Esophagus squamous epithelium (tissue), 5 donors: ENCODE results near the gene UFSP1. TPM values are rescaled to one million over a fixed set of nuclear protein-coding genes. Genes with fewer than 3 reads are reported as not detected.
"Not testable (repeated sequence)": the region's sequence is repeated elsewhere in the genome, so short reads cannot be mapped to it uniquely, and the experiment has no call there.

Experiments used
- DNase-seq: peaks from one replicate; lab custom pipeline; 2025; lab: John Stamatoyannopoulos, UW
- H3K27ac ChIP-seq, 4 donors: fragments of 200-600 bp; sonication (generic); one replicate each; pipeline ENCODE4 v1.5.1; 2016 to 2019; ENCODE audit warnings: mild to moderate bottlenecking in 1 of 4
- H3K27me3 ChIP-seq, 4 donors: fragments of 200-600 bp; sonication (generic); 1 replicate in 3 of 4; 2 replicates in 1 of 4; pipeline versions ENCODE4 v1.5.1 to v1.6.0; 2017 to 2021; ENCODE audit warnings: antibody characterized with exemption in 1 of 4
- H3K36me3 ChIP-seq, 3 donors: fragments of 200-600 bp; sonication (generic); one replicate each; pipeline ENCODE4 v1.5.1; 2016 to 2019
- H3K4me1 ChIP-seq, 3 donors: fragments of 200-600 bp; sonication (generic); one replicate each; pipeline ENCODE4 v1.5.1; 2017 to 2019
- H3K4me3 ChIP-seq, 4 donors: fragments of 200-600 bp; sonication (generic); 1 replicate in 3 of 4; 2 replicates in 1 of 4; pipeline ENCODE4 v1.5.1; 2016 to 2019; ENCODE audit warnings: mild to moderate bottlenecking in 2 of 4, moderate library complexity in 1 of 4
- H3K9me3 ChIP-seq, 3 donors: fragments of 200-600 bp; sonication (generic); one replicate each; pipeline ENCODE4 v1.5.1; 2016 to 2019
- CTCF ChIP-seq, 6 experiments: fragments of 450-650 bp in 4 of 6; fragments of 200-600 bp in 2 of 6; sonication (generic) in 2 of 6; IDR thresholded peaks; one replicate each; pipeline ENCODE4 v1.5.1; 2016 to 2019; ENCODE audit warnings: antibody characterized with exemption in 6 of 6, mild to moderate bottlenecking in 4 of 6, moderate library complexity in 4 of 6
- POLR2A ChIP-seq, 4 donors: fragments of 450-650 bp; IDR thresholded peaks; one replicate each; pipeline ENCODE4 v1.6.1; 2017; ENCODE audit warnings: antibody characterized with exemption in 4 of 4, mild to moderate bottlenecking in 4 of 4, moderate library complexity in 3 of 4
- WGBS, 2 donors: methylation state at CpG; one replicate each; pipeline ENCODE4 v1.1.5; 2018; 5-methylcytosine and 5-hydroxymethylcytosine counted together
- intact Hi-C: fragments of 100-400 bp; cut with DNase I; formaldehyde crosslinking; loops from one replicate; pipeline ENCODE4 v1.15.0; 2022
- total RNA-seq, 4 donors: library from RNA; depleted of rRNA; stranded (reverse); fragments of >200 nt; gene quantifications; one replicate each; pipeline ENCODE4 v1.1.0, GENCODE V29; 2016
- donor health status: DM: yes; HTN: yes; CAD: no.

Gene UFSP1
- total RNA-seq, 4 donors from 2014 or later, result 1.3 to 8.4 (median 5.5) TPM

DNA sequence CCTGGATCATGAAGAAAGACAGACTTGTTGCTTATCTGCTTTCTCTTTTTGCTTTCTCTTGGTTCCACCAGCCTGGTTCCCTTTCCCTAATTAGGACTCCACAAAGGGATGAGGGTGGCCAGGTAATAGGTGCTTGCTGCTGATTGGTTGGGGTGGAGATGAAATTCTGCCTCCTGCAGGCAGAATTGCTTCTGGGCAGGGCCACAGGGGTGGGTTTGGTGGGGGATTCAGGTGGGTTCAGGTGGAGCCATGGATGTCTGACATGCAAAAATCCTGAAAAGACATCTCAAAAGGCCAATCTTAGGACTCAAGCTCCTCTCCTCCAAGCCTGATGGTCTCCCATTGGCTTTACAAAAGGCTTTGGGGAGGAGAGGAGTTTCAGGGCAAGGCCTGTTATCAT is 31.5 kb upstream of the UFSP1 start:
- intact Hi-C loops, result no loop called here
- H3K4me1 ChIP-seq, result peaks cover 0 to 6% (median 0%) of the 10 kb centered on the region in 3 donors
- no peak for DNase-seq
- H3K4me3 ChIP-seq, result no peak overlapping the region
- H3K36me3 ChIP-seq, result no peaks in the 10 kb centered on the region
- H3K27me3 ChIP-seq, result peaks cover 0 to 10% (median 0%) of the 10 kb centered on the region in 4 donors
- TF ChIP-seq POLR2A (IDR thresholded peaks at IDR 0.05) (no peak), CTCF (IDR thresholded peaks at IDR 0.05) (no peak)
- no peaks in the 10 kb centered on the region for H3K9me3 ChIP-seq
- no peak overlapping the region for H3K27ac ChIP-seq

DNA sequence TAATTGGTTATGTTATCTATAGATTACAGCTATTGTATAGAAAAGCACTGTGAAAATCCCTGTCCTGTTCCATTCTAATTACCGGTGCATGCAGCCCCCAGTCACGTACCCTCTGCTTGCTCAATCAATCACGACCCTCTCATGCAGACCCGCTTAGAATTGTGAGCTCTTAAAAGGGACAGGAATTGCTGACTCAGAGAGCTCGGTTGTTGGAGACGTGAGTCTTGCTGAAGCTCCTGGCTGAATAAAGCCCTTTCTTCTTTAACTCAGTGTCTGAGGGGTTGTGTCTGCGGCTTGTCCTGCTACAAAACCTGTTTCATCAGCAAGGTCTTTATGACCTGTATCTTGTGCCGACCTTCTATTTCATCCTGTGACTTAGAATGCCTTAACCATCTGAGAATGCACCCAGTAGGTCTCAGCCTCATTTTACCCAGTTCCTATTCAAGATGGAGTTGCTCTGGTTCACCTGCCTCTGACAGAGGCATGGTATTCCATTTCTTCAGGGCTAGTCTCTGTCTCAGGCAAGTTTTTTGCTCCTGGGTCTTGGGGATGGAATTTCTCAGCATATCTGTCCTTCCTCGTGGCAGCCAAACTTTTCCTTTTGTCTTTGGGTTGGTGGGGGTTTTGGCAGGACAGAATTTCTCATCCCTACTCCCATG is 30.4 kb upstream of the UFSP1 start:
- H3K4me3 ChIP-seq, H3K36me3 ChIP-seq, H3K9me3 ChIP-seq, H3K27me3 ChIP-seq, DNase-seq, intact Hi-C loops, H3K4me1 ChIP-seq, H3K27ac ChIP-seq: not testable (repeated sequence)
- WGBS, 2 donors, result 65 to 70% methylated on average over 9 of the region's 9 CpGs

DNA sequence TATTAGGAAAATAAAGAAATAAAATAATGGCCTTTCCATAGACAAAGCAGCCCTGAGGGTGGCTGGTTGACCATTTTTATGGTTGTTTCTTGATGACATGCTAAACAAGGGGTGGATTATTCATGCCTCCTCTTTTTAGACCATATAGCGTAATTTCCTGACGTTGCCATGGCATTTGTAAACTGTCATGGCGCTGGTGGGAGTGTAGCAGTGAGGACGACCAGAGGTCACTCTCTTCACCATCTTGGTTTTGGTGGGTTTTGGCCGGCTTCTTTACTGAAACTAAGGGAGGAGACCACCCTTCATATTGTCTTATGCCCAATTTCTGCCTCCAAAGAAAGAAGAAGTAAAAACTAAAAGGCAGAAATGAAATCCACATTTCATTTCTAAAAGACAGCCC is 29.8 kb upstream of the UFSP1 start:
- H3K27ac ChIP-seq, H3K27me3 ChIP-seq, H3K4me3 ChIP-seq, H3K9me3 ChIP-seq, DNase-seq, H3K36me3 ChIP-seq, intact Hi-C loops, H3K4me1 ChIP-seq: not testable (repeated sequence)
- WGBS, 2 donors, result 73 to 79% methylated on average over 5 of the region's 5 CpGs

- TF ChIP-seq CTCF (IDR thresholded peaks at IDR 0.05) (no peak), POLR2A (IDR thresholded peaks at IDR 0.05) (no peak)
- intact Hi-C loops, result no loop called here
- Histone ChIP-seq H3K27ac (no peak overlapping the region), H3K4me3 (no peak overlapping the region), H3K9me3 (no peaks in the 10 kb centered on the region), H3K36me3 (no peaks in the 10 kb centered on the region), H3K27me3 (peaks cover 0 to 11% (median 0%) of the 10 kb centered on the region in 4 donors), H3K4me1 (peaks cover 0 to 7% (median 0%) of the 10 kb centered on the region in 3 donors)
- WGBS, 2 donors, result 77% methylated on average over 8 of the region's 8 CpGs
- DNase-seq, result no peak
These were observed 25.4 kb upstream of the UFSP1 start for GRCh38 chr7:100914879-100915447.

- peaks cover 0 to 7% (median 0%) of the 10 kb centered on the region in 3 donors for H3K4me1 ChIP-seq
- H3K4me3 ChIP-seq, result no peak overlapping the region
- no peaks in the 10 kb centered on the region for H3K36me3 ChIP-seq
- DNase-seq, result no peak
- 83 to 86% methylated on average over 11 to 14 of the region's 15 CpGs for WGBS, 2 donors
- TF ChIP-seq CTCF (IDR thresholded peaks at IDR 0.05), result no peak
- TF ChIP-seq POLR2A (IDR thresholded peaks at IDR 0.05), result no peak
- peaks cover 0 to 9% (median 0%) of the 10 kb centered on the region in 4 donors for H3K27me3 ChIP-seq
- no peak overlapping the region for H3K27ac ChIP-seq
- H3K9me3 ChIP-seq, result no peaks in the 10 kb centered on the region
- intact Hi-C loops, result no loop called here
These were observed 24.8 kb upstream of the UFSP1 start for GRCh38 chr7:100914208-100914878.

DNA sequence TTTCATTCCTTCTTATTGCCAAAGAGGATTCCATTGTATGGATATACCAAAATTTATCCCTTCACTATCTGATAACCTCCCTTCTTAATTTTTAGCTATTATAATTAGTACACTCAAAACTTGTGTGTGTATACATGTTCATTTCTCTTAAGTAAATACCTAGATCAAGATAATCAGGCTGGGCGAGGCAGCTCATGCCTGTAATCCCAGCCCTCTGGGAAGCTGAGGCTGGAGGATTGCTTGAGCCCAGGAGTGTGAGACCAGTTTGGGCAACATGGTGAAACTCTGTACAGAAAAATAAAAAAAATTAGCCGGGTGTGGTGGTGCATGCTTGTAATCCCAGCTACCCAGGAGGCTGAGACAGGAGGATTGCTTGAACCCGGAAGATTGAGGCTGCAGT is 22.0 kb upstream of the UFSP1 start:
- intact Hi-C loops, result no loop called here
- Histone ChIP-seq H3K4me3 (no peak overlapping the region), H3K27me3 (peaks cover 0 to 5% (median 0%) of the 10 kb centered on the region in 4 donors), H3K9me3 (no peaks in the 10 kb centered on the region), H3K4me1 (peaks cover 0 to 6% (median 0%) of the 10 kb centered on the region in 3 donors), H3K36me3 (no peaks in the 10 kb centered on the region), H3K27ac (no peak overlapping the region)
- WGBS, 2 donors, result 78 to 79% methylated on average over 3 of the region's 3 CpGs
- no peak for DNase-seq
- TF ChIP-seq CTCF (IDR thresholded peaks at IDR 0.05) (no peak), POLR2A (IDR thresholded peaks at IDR 0.05) (no peak)

GRCh38 chr7:100910443-100910842 is 20.9 kb upstream of the UFSP1 start:
- H3K27ac ChIP-seq, H3K27me3 ChIP-seq, H3K4me3 ChIP-seq, H3K4me1 ChIP-seq, H3K36me3 ChIP-seq, intact Hi-C loops, H3K9me3 ChIP-seq, DNase-seq: not testable (repeated sequence)
- 71 to 75% methylated on average over 7 of the region's 7 CpGs for WGBS, 2 donors
